Bone marrow (tissue), 2 donors: Measurements from ENCODE around the gene SMG5.

Source experiments
- DNase-seq, 2 donors: peaks; one replicate each; lab custom pipeline; 2025; lab: John Stamatoyannopoulos, UW

Gene SMG5

GRCh38 chr1:156281693-156282478 lies 739 bp downstream of the SMG5 start:
- peak in 1 of 2 donors; percentile 2 for DNase-seq

DNA sequence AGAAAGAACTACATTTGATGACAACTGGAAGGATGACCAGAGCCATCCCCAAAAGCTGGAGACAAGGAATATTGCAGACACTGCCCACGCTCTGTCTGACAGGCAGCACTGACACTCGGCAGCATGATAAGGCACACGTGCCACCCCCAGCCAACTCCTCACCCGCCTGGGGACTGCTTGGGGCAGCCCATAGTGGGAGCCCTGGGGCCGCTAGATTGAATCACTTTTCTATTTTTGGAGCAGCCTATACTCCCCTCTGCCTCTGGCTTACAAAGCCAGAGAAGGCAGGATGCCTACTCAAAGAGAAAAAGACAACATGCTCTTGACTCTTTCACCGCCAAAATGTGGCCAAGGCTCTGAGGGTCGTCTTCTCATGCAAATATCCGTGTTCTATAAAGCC lies 1.3 kb downstream of the SMG5 start:
- peak in 1 of 2 donors; percentile 56 for DNase-seq

GRCh38 chr1:156279837-156280236 lies 2.8 kb downstream of the SMG5 start:
- DNase-seq = no peak

DNA sequence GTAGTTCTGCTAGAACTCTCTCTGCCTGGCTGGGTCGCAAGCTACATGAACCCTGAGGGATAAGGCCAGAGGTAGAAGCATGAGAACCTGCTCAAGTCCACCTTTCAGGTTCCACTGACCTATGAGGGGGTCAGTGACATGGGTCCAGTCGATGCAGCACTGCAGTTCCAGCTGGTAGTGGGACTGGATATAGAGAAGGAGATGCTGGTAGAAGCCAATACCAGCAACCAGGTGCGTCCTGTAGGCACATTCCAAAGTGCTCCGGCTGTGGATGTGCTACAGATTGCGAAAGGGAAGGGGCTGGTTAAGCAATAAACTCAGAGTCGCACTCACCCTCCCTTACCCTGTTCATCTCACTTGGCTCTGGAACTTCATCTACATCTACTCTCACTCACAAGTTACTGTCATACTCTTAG lies 5.7 kb downstream of the SMG5 start:
- DNase-seq = no peak

- no peak for DNase-seq
Observed at GRCh38 chr1:156276532-156276931, 6.1 kb downstream of the SMG5 start.

- no peak for DNase-seq
Observed at GRCh38 chr1:156270314-156270713, 12.3 kb downstream of the SMG5 start.

DNA sequence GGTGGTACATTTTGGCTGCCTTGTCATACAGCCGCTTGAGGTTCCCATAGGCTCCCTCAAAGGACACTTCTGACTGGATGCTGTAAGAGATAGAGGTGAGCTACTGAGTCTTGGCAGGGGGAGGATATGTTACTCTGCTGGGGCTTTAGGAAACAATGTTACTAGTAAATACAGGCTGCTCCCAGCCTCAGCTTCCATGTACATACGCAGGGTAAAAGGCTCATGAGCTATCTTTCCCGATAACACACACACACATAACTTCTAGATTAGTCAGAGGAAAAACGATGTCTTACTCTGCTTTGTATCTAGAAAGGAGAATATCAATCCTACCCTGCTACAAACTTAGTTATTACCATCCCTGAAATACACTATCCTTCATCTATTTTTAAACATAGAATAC lies 14.3 kb downstream of the SMG5 start:
- no peak for DNase-seq

DNA sequence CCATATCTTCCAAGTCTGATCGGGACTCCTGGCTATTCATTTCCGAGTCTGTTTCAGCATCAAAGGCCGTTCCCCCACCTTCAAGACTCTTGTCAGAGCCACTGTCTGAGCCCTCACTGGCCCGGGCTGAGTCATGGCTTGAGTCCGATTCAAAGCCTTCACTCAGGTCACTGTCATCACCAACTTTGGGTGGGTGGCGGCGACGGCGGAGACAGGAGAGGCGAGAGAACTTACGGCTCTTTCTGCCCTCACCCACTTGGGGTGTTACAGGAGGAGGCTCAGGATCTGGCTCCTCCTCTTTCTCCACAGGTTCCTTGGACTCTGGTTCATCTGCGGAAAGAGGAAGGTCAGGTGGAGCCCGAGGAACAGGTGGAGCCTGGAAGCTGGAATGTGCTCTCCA lies 16.6 kb downstream of the SMG5 start:
- DNase-seq = no peak

GRCh38 chr1:156263288-156263655 lies 19.4 kb downstream of the SMG5 start:
- DNase-seq = no peak

DNA sequence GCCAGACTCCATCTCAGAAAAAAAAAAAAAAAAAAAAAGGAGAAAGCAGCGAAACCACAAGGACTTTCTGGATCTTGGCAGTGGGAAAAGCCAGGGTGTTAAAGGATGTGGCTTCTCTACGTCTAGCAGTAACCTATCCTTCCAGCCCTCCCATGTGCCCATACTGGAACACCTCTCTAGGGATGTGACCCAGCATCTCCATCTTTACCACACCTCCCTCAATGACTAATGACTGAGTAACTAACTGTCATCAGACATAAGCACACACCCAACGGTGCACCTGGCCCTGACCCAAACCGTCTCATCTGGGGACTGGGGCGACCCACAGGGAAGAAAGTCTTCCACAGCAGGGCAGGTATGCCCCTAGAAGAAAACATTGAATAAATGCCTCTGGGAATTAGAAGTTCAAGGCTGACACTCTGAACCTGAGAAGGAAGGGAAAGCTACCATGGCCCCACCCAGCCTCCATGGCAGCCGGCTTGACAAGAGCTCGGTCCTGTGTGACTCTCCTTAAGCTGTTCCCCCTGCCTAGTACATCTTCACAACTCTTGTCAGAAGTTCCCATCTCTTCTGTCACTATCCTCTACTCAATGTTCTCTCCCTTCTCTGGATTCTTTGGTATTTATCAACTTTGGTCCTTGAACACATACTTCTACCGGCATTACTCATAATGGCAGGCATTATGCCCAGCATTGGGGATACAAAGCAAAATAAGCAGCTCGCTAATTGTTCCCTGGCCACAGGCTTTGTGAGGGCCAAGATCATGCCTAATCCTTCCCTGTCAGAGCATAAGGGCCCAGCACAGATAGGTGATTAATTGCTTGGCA lies 20.0 kb downstream of the SMG5 start:
- no peak for DNase-seq

GRCh38 chr1:156260896-156261295 lies 21.7 kb downstream of the SMG5 start:
- DNase-seq = no peak

- peak in 1 of 2 donors; percentile 38 for DNase-seq
Observed at GRCh38 chr1:156259805-156260204, 22.8 kb downstream of the SMG5 start.

DNA sequence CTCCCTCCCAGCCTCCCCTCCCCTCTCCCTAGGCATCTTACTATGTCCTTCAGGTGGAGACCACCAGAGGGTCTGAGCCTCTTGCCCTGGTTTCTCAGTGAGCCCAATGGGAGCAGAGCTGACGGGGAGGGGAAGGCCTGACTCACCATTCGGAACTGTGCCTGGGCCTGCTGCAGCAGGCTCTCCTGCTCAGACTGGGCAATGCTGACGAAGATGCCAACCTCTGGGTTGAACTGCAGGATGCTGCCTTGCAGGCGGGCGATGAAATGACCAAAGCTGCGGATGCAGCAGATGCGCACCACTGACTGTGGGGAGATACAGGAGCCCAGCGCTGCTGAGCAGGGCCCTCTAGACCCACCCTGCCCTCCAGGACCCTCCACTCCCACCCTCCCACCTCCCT lies 23.8 kb downstream of the SMG5 start:
- no peak for DNase-seq

- DNase-seq = peak in 1 of 2 donors; percentile 77
Observed at GRCh38 chr1:156257711-156258110, 24.9 kb downstream of the SMG5 start.

GRCh38 chr1:156253634-156254033 lies 29.0 kb downstream of the SMG5 start:
- no peak for DNase-seq

- DNase-seq = peak in 1 of 2 donors; percentile 72
Observed at GRCh38 chr1:156251527-156251926, 31.1 kb downstream of the SMG5 start.

GRCh38 chr1:156249593-156249992 lies 33.0 kb downstream of the SMG5 start:
- DNase-seq = no peak

DNA sequence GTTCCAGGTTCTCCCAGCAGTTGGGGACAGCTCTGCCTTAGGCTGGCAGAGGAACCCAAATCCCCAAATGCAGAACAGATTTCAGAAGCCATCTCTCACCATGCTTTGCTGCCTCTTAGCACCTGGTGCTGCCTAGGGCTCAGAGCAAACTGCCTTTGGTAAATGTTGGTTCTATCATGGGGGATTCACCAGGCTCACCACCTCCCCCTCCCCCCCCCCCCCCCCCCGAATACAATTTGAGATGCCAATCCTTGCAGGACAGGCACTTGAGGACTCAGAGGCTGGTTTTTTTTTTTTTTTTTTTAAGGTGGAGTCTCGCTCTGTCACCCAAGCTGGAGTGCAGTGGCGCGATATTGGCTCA lies 34.3 kb downstream of the SMG5 start:
- no peak for DNase-seq

DNA sequence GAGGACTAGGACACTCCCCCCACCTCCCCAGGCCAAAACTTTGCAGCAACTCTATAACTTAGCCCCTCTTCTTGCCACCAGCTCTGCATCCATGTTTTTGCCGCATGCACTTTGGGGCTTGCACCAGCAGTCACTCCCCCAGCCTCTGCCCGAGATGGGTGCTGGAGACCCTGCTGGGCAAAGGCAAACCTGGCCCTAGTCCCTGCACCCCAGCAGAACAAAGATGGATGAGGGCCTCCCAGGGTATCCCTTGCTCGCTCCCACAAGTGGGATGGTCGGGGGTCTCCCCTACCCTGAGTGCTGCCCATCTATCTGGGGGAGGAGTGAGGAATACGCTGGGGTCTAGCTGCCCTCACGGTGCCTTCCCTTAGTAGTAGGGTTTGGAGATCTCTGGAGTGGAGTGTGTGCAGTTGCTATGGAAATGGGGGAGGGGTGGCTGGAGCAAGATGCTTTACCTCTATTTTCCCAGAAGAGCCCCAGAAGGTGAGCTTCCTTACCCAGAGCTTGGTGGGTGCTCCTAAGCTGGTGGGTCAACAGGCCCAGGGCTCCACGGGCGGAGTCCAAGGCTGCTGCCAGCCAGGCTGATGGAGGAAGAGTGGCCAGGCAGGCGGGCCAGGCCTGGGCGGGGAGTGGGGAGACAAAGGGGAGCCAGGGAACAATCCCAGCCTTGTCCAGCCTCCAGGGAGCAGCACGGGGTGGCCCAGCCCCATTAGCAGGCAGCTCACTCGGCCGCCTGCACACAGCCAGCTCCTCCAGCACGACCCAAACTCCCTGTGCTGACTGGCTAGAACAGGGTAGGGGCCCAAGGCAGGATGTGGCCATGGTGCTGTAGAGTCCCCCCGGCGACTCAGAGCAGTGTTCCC lies 34.9 kb downstream of the SMG5 start, which contains the start of gene PAQR6:
Gene PAQR6, minus strand, starts transcription at position 597 of the 863 bp plus-strand sequence. CDS start 1,325 bp downstream, outside the sequence.
- DNase-seq = no peak

- DNase-seq = no peak
Observed at GRCh38 chr1:156246781-156247459, 35.7 kb downstream of the SMG5 start.

DNA sequence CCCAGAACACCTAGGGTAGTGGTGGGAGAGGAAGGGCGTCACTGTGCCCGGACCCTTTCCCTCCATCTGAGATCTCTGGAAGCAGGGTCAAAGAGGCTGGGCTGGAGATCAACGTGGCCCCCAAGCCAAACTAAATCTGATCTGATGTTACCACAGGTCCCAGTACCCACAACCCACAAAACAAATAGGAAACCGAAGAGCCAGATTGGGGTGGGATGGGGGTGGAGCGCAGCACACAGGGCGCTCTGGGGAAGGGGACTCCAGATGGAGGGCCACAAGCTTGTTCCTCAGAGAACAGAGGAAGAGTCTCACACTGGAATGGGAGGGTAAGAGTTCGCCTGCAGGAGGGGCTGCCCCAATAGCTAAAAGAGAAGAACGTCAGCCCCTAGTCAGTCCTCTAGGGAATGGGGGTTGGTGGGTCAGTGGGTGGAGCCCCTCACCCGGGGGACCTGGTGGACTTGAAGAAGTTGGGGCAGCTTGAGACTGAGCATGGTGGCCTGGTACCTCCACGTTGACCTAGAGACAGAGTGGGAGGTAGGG lies 36.3 kb downstream of the SMG5 start:
- DNase-seq = no peak
